Stimulated activated CD4-positive, alpha-beta T cell treated with anti-CD3 and anti-CD28 coated beads, Interleukin-15, amount 100 ng/mL, for 1 hour (primary cell): ENCODE data around the gene MRPL43.

Source experiments
- DNase-seq, 2 donors: peaks; one replicate each; pipeline ENCODE4 v3.0.0-alpha.2; 2020; ENCODE audit warnings: low read depth in 1 of 2, low spot score in 1 of 2

The MRPL43 gene

GRCh38 chr10:101005361-101005760 is 18.1 kb upstream of the MRPL43 start:
- DNase-seq: no peak

DNA sequence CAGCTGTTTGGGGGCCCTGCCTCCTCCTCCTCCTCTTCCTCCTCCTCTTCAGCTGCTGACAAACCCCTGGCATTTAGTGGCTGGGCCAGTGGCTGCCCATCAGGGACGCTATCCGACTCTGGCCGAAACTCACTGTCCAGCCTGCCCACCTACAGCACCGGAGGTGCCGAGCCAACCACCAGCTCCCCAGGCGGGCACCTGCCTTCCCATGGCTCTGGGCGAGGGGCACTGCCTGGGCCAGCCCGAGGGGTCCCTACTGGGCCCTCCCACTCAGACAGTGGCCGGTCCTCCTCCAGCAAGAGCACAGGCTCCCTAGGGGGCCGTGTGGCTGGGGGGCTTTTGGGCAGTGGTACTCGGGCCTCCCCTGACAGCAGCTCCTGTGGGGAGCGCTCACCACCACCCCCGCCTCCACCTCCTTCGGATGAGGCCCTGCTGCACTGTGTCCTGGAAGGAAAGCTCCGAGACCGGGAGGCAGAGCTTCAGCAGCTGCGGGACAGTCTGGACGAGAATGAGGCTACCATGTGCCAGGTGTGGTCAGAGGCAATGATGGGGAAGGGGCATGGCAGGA is 16.4 kb upstream of the MRPL43 start:
- DNase-seq: no peak

DNA sequence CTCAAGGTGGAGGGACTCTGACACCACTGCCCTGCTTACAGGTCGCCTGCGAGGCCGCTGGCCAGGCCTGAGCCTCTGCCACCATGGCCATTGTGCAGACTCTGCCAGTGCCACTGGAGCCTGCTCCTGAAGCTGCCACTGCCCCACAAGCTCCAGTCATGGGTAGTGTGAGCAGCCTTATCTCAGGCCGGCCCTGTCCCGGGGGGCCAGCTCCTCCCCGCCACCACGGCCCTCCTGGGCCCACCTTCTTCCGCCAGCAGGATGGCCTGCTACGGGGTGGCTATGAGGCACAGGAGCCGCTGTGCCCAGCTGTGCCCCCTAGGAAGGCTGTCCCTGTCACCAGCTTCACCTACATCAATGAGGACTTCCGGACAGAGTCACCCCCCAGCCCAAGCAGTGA is 15.2 kb upstream of the MRPL43 start:
- no peak for DNase-seq

DNA sequence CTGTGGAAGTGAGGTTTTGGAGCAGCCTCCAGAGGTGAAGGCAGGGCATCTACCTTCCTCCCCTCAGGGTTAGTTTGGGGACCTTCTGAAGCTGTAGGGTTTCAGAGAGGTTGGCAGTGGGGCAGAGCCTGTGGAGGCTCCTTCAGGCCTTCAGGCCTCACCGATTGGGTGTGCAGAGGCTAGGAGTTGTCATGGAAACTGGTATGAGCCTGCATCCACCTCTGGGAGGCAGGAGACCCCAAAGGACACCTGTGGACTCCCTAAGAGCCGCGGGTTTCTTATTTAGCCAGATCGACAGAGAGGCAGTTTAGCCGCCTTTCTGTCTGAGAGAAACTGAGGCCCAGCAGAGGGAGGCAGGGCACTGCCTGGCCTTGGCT is 14.3 kb upstream of the MRPL43 start:
- DNase-seq: no peak

GRCh38 chr10:101000915-101001658 is 13.8 kb upstream of the MRPL43 start:
- no peak for DNase-seq

- no peak for DNase-seq
Observed at GRCh38 chr10:101000127-101000914, 13.0 kb upstream of the MRPL43 start.

DNA sequence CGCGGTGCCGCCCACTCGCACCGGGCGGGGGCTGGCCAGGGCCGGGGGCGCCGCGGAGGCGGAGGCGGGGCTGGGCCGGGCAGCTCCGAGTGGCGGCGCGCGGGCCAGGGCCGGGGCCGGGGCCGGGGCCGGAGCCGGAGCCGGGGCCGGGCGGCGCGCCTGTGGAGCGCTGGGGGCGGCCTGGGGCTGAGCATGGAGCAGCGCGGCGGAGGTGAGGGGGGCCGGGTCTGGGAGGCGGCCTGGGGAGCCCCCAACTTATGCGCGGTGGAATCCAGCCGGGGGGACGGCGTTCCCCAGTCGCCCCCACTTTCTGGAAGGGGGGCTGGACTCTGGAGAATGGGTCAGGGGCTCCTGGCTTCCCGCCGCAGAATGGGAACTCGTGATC is 12.4 kb upstream of the MRPL43 start, which contains the start of gene LZTS2:
TSS of gene LZTS2 (plus strand) at position 67 of the 385 bp plus-strand sequence. CDS start 2,731 bp downstream, outside the sequence.
- no peak for DNase-seq

DNA sequence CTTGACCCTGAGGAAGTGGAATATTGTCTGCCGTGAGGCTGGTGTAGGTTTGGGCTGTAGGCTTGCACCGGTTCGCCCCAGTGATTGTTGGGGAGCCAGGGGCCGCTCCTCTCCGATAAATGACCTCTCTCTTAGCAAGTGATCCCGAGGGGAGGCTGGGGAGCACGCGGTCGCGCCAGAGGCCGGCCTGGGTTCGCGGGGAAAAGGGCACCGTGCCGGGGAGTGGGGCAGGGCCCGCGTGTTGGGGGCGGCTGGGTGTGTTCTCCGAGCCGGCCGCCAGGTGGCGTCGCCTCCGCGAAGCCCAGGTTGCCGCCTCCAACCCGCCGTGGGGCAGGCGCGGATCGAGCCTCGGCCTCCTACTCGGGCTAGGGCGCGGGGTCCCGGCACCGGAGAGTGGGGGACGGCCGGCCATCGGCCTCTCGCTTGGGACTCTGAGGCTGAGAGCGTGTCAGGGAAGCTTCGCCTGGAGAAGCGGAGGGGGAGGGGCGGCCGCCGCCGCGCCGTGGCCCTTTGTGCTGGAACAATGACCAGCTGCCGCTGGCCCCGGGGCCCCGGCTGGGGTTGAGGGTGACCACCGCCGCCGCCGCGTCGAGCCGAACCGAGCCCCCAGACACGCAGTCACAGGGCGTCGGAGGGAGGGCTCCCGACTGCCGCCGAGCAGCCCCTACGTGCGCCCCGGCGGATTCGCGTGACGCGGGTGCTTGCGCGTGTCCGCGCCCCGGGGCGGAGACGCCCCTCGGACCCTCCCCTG is 11.9 kb upstream of the MRPL43 start:
- DNase-seq: peak; percentile 57 to 75

GRCh38 chr10:100998183-100998990 is 11.1 kb upstream of the MRPL43 start:
- peak; percentile 45 to 47 for DNase-seq

DNA sequence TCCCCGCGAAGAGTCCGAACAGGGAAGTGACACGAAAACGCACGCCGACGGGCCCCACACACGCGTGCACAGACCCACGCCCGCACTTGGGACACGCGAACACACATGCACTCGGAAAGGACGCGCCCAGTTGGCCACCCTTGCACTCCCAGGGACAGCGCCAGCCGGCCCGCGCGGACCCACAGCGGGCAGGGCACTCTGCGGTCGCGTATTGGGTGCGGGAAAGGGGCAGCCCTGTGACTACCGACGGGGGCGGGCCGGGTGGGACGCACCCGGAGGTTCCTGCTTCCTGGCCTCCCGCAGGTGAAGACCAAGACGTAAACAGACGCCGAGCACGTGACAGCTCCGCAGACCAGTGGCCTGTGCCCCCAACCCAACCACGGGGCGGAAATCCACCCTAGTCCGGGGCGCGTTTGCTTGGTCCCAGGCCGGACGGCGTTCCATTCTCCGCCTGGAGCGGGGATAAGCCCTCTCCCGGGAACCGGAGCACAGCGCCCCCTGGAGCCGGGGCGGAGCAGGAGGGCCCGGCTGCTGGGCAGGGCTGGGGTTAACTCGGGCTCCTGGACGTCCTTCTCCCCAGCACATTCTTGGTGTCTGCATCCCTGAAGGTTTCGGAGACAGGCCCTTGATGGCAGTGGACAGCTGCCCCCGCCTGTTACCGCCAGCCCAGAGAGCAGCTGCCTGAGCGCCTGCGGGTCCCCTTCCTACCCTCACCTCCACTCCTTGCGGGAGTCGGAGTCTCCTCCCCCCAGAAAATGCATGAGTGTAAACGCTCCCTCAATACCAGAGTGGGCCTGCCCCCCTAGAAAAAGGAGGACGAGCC is 10.3 kb upstream of the MRPL43 start:
- DNase-seq: peak; percentile 54 to 66

DNA sequence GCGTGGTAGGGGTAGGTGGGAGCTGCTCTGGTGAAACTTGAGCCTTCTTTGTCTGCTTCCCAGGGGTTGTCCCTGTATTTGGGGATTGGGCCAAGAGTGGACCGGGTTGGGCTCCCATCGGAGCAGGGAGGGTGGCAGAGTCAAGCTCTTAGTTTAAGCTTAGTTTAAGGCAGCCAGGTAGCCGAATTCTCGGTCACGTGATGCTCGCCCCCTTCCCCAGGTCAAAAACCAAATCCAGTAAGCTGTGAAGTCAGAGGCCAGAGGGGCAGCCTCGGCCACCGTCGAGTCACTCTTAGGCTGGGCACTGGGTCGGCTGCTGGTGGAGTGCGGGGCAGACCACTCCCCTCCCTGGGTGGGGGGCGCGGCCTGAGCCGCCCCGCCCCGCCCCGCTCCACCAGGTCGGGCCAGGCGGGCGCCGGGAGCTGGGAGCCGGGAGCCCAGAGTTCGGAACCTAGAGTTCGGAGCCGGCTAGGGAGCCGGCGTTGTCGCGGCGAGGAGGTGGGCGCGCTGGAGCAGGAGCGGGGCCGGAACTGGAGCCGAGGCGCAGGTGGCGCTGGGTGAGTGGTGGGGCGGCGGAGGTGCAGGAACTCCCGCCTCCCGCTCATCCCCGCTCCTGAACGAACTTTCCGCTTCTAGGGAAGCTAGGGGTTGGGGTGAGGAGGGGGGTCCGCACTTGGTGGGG is 9.5 kb upstream of the MRPL43 start:
- no peak for DNase-seq

DNA sequence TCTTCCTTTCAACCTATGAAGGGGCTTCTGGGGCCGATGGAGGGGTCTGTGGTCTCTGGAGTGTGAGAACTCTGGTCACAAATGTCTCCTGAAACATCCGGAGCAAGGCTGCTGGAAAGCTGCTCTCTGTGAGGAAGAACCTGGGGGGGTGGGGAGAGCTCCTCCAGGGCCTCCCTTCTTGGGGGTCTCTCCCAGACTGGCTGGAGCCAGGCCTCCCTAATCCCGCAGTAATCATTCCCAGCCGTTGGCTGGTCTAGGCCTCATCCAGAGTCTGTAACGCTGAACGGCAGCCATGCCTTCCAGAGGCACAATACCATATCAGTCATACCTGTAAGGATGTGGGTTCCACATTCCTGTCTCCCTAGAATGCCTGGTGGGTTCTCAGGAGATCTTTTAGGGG is 7.9 kb upstream of the MRPL43 start:
- no peak for DNase-seq

DNA sequence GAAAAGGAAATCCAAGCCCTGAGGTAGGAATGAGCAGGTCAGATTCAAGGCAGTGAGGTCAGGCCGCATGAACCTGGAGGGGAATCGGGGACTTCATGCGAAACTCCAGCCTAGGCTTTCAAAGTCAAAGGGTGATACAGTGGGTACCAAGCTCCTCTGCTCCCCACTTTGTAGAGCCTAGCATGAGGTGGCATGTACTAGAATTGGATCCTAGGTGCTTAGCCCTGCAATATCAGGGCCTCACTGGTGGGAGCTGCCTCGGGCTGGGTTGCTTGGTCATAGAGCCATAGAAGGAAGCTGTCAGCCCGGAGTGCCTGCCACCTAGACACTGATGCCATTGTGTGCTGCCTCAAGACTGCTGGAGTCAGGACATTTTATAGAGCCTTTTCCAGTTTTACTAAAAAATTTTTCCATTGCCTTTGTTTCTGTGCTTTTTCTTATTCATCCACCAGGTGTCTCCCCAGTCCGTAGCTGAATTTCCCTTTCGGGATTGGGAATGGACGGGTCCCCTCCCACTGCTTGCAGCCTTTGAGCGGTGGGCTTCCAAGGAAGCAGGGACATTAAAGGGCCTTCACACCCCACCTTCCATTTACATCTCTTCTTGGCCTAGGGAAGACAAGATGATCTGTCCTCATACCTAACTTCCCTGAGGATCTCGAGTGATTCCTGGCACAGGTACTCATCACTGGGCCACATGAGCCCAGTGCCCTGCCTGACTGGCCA is 6.8 kb upstream of the MRPL43 start:
- no peak for DNase-seq

DNA sequence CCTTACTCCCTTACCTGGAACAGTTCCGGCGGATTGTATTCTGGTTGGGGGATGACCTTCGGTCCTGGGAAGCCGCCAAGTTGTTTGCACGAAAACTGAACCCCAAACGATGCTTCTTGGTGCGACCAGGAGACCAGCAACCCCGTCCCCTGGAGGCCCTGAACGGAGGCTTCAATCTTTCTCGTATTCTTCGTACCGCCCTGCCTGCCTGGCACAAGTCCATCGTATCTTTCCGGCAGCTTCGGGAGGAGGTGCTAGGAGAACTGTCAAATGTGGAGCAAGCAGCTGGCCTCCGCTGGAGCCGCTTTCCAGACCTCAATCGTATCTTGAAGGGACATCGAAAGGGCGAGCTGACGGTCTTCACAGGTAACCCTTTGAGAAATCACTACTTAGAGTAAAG is 1.8 kb upstream of the MRPL43 start:
- DNase-seq: no peak

GRCh38 chr10:100988166-100988565 is 869 bp upstream of the MRPL43 start:
- DNase-seq: no peak

GRCh38 chr10:100987685-100988049 is 370 bp upstream of the MRPL43 start:
- DNase-seq: no peak

- no peak for DNase-seq
Observed at GRCh38 chr10:100986623-100986951, 710 bp downstream of the MRPL43 start.

- no peak for DNase-seq
Observed at GRCh38 chr10:100985336-100985735, 2.0 kb downstream of the MRPL43 start.

DNA sequence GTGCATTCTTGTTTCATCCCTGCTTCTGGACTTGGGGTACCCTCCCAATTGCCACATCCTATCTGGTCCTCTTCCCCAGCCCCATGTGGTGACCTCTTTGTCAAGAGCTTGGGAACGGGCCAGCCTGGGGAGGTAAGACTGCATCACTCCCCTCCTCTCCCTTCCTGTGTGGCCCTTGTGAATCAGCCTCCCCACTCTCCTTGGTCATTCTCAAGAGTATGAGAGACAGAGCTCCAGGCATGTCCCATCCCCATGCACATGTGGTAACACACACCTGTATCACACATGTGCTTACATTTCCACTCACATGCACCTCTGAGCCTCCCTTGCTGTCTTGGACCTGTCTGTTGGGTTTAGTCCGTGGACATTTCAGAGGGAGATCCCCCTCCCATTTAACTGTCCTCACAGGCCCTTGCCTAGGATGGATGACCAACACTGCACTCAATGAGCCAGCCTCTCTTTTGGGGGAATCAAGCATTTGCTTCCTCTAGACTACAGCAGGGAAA is 2.6 kb downstream of the MRPL43 start:
- no peak for DNase-seq
